K562 (cell line): ENCODE results near the gene GCK.

ENCODE experiments used
- BMI1 ChIP-seq: fragments of 150-350 bp; IDR thresholded peaks from 2 replicates; pipeline ENCODE4 v1.6.1; 2014; ENCODE audit warnings: low read length
- CTCF ChIP-seq, 3 experiments: IDR thresholded peaks in 2 of 3; conservative IDR thresholded peaks in 1 of 3; 2 replicates each; pipeline ENCODE4 v1.5.1; 2011 to 2012; ENCODE audit warnings: low read length in 3 of 3, mild to moderate bottlenecking in 3 of 3, control low read depth in 2 of 3, improper control_type of control experiment in 1 of 3, inconsistent platforms in 1 of 3, low read depth in 1 of 3, mixed read lengths in 1 of 3, moderate library complexity in 1 of 3; ENCODE audit not compliant: insufficient read depth in 2 of 3
- EZH2 ChIP-seq: IDR thresholded peaks from 2 replicates; pipeline ENCODE4 v1.6.1; 2012; ENCODE audit warnings: low read depth, mild to moderate bottlenecking, inconsistent platforms, low read length, borderline replicate concordance
- REST ChIP-seq, 2 experiments: fragments of 450-650 bp; formaldehyde crosslinking in 1 of 2; IDR thresholded peaks; 2 replicates each; pipeline versions ENCODE4 v1.4.0 to v1.6.1; 2014 to 2020; ENCODE audit warnings: mild to moderate bottlenecking in 2 of 2, borderline replicate concordance in 1 of 2, low read depth in 1 of 2
- SMAD3 ChIP-seq: fragments of 450-650 bp; formaldehyde crosslinking; conservative IDR thresholded peaks from 2 replicates; pipeline ENCODE4 v1.4.0; 2020; ENCODE audit warnings: mild to moderate bottlenecking
- ZC3H11A ChIP-seq: IDR thresholded peaks from 2 replicates; pipeline ENCODE4 v1.6.1; 2012; ENCODE audit warnings: low read depth, low read length, improper control_type of control experiment
- ZNF12 ChIP-seq: sonication (generic); formaldehyde crosslinking; IDR thresholded peaks from 2 replicates; pipeline ENCODE4 v1.4.0; 2020; ENCODE audit warnings: mild to moderate bottlenecking, missing genetic modification reagents

- TF ChIP-seq EZH2 (no peak), BMI1 (no peak), CTCF (IDR thresholded peaks at IDR 0.05 in 2 of 3, conservative IDR thresholded peaks at IDR 0.05 in 1 of 3; ENCODE audit: insufficient read depth in 2 of 3, low read depth in 1 of 3, low read length in 3 of 3) (no peak), ZC3H11A (no peak), REST (IDR thresholded peaks at IDR 0.05; ENCODE audit: borderline replicate concordance) (no peak), REST (CRISPR knock-in tag; IDR thresholded peaks at IDR 0.05; ENCODE audit: low read depth) (no peak), SMAD3 (no peak), ZNF12 (CRISPR knock-in tag) (no peak)
These were observed 81.1 kb downstream of the GCK start for GRCh38 chr7:44107961-44108767.
